Motor neuron (in vitro differentiated cells): ENCODE data around the gene FUT6. TPM values are rescaled to one million over a fixed set of nuclear protein-coding genes. Genes with fewer than 3 reads are reported as not detected.

Experiments used
- ATAC-seq, 8 experiments: fragments of 200-7000 bp; cut with Tn5 transposase; replicated peaks in 6 of 8; 2 replicates each; pipeline ENCODE4 v1.8.0; 2021; ENCODE audit warnings: mild to moderate bottlenecking in 8 of 8, moderate library complexity in 8 of 8
- H3K27ac ChIP-seq, 2 donors: fragments of 250-450 bp; sonication (Bioruptor Pico); 2 replicates each; pipeline ENCODE4 v1.9.0; 2021; ENCODE audit warnings: antibody characterized with exemption in 2 of 2, mild to moderate bottlenecking in 2 of 2, moderate library complexity in 1 of 2
- H3K4me1 ChIP-seq, 2 donors: fragments of 250-450 bp; sonication (Bioruptor Pico); replicated peaks in 1 of 2; 2 replicates each; pipeline ENCODE4 v1.6.1; 2021; ENCODE audit warnings: antibody characterized with exemption in 2 of 2, mild to moderate bottlenecking in 2 of 2, moderate library complexity in 1 of 2
- H3K4me3 ChIP-seq, 5 donors: fragments of 250-450 bp; sonication (Bioruptor Pico); 2 replicates each; pipeline ENCODE4 v1.9.0; 2021; ENCODE audit warnings: antibody characterized with exemption in 5 of 5, mild to moderate bottlenecking in 5 of 5, moderate library complexity in 4 of 5
- WGBS, 10 experiments: fragments of 450-650 bp; shearing (Covaris generic); methylation state at CpG; one replicate each; pipeline ENCODE4 v1.0.0; 2022; 5-methylcytosine and 5-hydroxymethylcytosine counted together
- in situ Hi-C, 9 experiments: fragments of 400-800 bp; cut with MboI; loops; one replicate each; pipeline ENCODE4 v1.15.0; 2021; ENCODE audit warnings: low sequenced_read_pairs in 9 of 9, low pct_unique_long_range_greater_than_20kb in 2 of 9; ENCODE audit not compliant: unreplicated experiment in 9 of 9
- total RNA-seq, 8 experiments: library from RNA; unstranded; fragments of 300-600 nt; gene quantifications; 2 replicates each; pipeline versions ENCODE4 v1.2.3 to v1.2.4, GENCODE V29; 2022

The FUT6 gene
- total RNA-seq, 8 experiments from 2014 or later: 0.35 to 2.2 (median 0.87) TPM; not detected in 1

DNA sequence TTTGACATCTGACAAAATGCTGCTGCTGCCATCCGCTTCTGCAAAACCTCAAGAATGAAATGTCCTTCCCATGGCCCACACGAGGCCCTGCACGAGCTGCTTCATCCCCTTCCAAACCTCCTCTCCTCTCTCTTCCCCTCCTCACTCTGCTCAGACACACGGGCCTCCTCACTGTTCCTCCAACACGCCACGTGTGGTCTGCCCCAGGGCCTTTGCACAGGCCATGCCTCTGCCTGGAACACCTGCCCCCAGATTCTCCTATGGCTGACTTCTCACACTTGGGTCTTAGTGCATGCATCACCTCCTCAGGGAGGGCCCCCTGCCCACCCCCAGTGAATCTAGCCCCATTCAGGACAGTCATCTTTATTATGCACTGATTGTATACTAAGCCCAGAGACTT is 18.7 kb downstream of the FUT6 start:
- ATAC-seq: no peak
- 20 to 100% (median 68%) methylated on average over 1 to 5 of the region's 6 CpGs; no CpG with 5 or more reads in 2 of the 10 experiments for WGBS, 10 experiments
- H3K4me3 ChIP-seq: no peak overlapping the region
- in situ Hi-C loops: loop anchor here in 1 of 9 experiments (25.0 kb wide), 1 partner anchor 192 kb away; no protein-coding TSS in a partner anchor
- no peaks in the 10 kb centered on the region for H3K4me1 ChIP-seq
- H3K27ac ChIP-seq: no peak overlapping the region

DNA sequence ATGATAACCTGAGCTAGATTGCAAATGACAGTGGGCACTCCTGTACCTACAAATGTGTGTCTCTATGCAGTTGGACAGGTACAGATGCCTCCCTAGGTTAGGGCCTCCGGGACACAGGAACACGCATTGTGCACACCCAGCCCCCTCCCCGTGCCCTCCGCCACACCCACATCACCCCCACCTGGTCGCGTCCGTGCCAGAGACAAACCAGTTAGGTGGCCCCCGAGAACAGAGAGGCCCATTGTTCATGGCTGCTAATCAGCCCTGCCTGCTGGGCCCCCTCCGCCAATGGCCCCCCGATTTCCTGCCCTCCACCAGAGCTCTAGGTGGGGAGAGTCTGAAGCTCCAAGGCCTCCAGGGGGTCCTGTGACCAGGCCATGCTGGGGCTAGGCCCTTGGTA is 20.9 kb downstream of the FUT6 start:
- Histone ChIP-seq H3K4me3 (no peak overlapping the region), H3K27ac (no peak overlapping the region), H3K4me1 (no peaks in the 10 kb centered on the region)
- in situ Hi-C loops: loop anchor here in 1 of 9 experiments (25.0 kb wide), 1 partner anchor 194 kb away; no protein-coding TSS in a partner anchor
- 67 to 80% methylated on average over 1 of the region's 10 CpGs; no CpG with 5 or more reads in 8 of the 10 experiments for WGBS, 10 experiments
- peak in 3 of 8 experiments; percentile 16 to 20 (median 16) for ATAC-seq

DNA sequence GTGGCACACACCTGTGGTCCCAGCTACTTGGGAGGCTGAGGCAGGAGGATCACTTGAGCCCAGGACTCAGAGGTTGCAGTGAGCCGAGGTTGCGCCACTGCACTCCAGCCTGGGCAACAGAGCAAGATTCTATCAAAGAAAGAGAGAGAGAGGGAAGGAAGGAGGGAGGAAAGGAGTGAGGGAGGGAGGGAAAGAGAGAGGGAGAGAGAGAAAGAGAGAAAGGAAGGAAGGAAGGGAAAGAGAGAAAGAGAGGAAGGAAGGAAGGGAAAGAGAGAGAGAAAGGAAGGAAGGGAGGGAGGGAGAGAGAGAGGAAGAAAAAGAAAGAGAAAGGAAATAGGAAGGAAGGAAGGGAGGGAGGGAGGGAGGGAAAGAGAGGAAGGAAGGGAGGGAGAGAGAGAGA is 22.3 kb downstream of the FUT6 start:
- in situ Hi-C loops: loop anchor here in 1 of 9 experiments (25.0 kb wide), 1 partner anchor 195 kb away; no protein-coding TSS in a partner anchor
- WGBS, 10 experiments: 33 to 100% (median 90%) methylated on average over 2 of the region's 2 CpGs; no CpG with 5 or more reads in 3 of the 10 experiments
- Histone ChIP-seq H3K4me3 (no peak overlapping the region), H3K4me1 (no peaks in the 10 kb centered on the region), H3K27ac (no peak overlapping the region)
- no peak for ATAC-seq

GRCh38 chr19:5814852-5815246 is 24.7 kb downstream of the FUT6 start:
- H3K4me3 ChIP-seq: no peak overlapping the region
- WGBS, 10 experiments: 20 to 100% (median 40%) methylated on average over 1 to 6 of the region's 11 CpGs; no CpG with 5 or more reads in 7 of the 10 experiments
- peak in 5 of 8 experiments; percentile 20 to 52 (median 44) for ATAC-seq
- in situ Hi-C loops: loop anchor here in 1 of 9 experiments (25.0 kb wide), 1 partner anchor 197 kb away; no protein-coding TSS in a partner anchor
- H3K27ac ChIP-seq: no peak overlapping the region
- H3K4me1 ChIP-seq: no peaks in the 10 kb centered on the region

DNA sequence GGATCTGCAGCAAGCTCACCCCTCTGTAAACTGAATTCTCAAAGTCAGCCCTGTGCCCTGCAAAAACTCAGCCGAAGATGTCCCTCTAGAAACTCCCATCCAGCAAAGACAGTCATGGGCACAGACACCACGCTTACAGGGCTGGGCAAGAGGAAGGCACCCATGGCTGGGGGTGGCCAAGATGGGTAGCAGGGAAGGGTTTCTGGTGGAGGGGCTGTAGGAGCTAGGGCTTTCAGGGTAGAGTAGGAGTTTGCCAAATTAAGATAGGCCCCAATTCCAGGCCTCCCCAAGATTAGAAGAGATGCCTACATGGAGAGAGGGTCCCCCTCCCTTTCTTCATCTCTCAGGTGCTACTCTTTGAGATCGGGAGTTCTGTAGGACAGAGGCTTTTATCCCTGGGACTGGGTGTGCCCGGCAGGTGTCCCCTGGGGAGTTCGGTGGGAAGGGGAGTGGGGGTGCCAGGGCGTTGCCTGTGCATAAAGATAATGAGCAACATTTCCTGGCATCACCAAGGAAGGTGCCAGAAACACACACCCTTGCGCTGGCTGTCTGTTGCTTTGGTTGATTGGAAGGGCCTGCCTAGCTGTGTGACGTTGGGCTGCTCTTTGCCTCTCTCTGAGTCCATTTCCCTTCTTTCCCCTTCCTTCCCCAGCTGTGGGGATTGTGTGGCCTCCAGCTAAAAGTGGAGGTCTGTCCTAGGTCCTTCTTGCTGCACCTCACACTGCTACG is 25.2 kb downstream of the FUT6 start:
- no peak overlapping the region for H3K27ac ChIP-seq
- H3K4me3 ChIP-seq: no peak overlapping the region
- H3K4me1 ChIP-seq: no peaks in the 10 kb centered on the region
- peak in 5 of 8 experiments; percentile 11 to 82 (median 38) for ATAC-seq
- in situ Hi-C loops: loop anchor here in 1 of 9 experiments (25.0 kb wide), 1 partner anchor 198 kb away; no protein-coding TSS in a partner anchor
- WGBS, 10 experiments: 10 to 92% (median 82%) methylated on average over 2 to 4 of the region's 9 CpGs; no CpG with 5 or more reads in 5 of the 10 experiments

GRCh38 chr19:5811117-5811516 is 28.4 kb downstream of the FUT6 start:
- H3K27ac ChIP-seq: no peak overlapping the region
- ATAC-seq: no peak
- peaks cover 3 to 4% of the 10 kb centered on the region in 2 donors for H3K4me1 ChIP-seq
- in situ Hi-C loops: loop anchor here in 1 of 9 experiments (25.0 kb wide), 1 partner anchor 201 kb away; no protein-coding TSS in a partner anchor
- no peak overlapping the region for H3K4me3 ChIP-seq
- WGBS, 10 experiments: 50 to 100% (median 79%) methylated on average over 1 to 4 of the region's 4 CpGs; no CpG with 5 or more reads in 6 of the 10 experiments

- WGBS, 10 experiments: 17 to 100% (median 82%) methylated on average over 1 to 7 of the region's 10 CpGs; no CpG with 5 or more reads in 2 of the 10 experiments
- Histone ChIP-seq H3K4me3 (no peak overlapping the region), H3K4me1 (peaks cover 6 to 9% of the 10 kb centered on the region in 2 donors), H3K27ac (no peak overlapping the region)
- ATAC-seq: no peak
- in situ Hi-C loops: loop anchor here in 1 of 9 experiments (10.0 to 25.0 kb wide), 2 partner anchors 75 to 203 kb away; no protein-coding TSS in a partner anchor
Observed at GRCh38 chr19:5809469-5809868, 30.0 kb downstream of the FUT6 start.

DNA sequence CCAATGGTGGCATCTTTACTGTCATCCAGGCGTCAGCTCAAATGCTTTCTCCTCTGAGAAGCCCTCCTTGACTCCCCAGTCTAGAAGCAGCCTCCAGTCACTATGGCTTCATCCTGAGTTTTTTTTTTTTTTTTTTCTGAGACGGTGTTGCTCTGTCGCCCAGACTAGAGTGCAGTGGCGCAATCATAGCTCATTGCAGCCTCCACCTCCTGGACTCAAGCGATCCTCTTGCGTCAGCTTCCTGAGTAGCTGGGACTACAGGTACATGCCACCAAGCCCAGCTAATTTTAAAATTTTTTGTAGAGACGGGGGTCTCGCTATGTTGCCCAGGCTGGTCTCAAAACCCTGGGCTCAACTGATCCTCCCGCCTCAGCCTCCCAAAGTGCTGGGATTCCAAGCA is 30.4 kb downstream of the FUT6 start:
- peaks cover 6 to 13% of the 10 kb centered on the region in 2 donors for H3K4me1 ChIP-seq
- WGBS, 10 experiments: 86 to 100% (median 98%) methylated on average over 1 to 8 of the region's 9 CpGs; no CpG with 5 or more reads in 3 of the 10 experiments
- in situ Hi-C loops: loop anchor here in 1 of 9 experiments (10.0 to 25.0 kb wide), 2 partner anchors 76 to 203 kb away; no protein-coding TSS in a partner anchor
- H3K4me3 ChIP-seq: no peak overlapping the region
- H3K27ac ChIP-seq: no peak overlapping the region
- no peak for ATAC-seq

DNA sequence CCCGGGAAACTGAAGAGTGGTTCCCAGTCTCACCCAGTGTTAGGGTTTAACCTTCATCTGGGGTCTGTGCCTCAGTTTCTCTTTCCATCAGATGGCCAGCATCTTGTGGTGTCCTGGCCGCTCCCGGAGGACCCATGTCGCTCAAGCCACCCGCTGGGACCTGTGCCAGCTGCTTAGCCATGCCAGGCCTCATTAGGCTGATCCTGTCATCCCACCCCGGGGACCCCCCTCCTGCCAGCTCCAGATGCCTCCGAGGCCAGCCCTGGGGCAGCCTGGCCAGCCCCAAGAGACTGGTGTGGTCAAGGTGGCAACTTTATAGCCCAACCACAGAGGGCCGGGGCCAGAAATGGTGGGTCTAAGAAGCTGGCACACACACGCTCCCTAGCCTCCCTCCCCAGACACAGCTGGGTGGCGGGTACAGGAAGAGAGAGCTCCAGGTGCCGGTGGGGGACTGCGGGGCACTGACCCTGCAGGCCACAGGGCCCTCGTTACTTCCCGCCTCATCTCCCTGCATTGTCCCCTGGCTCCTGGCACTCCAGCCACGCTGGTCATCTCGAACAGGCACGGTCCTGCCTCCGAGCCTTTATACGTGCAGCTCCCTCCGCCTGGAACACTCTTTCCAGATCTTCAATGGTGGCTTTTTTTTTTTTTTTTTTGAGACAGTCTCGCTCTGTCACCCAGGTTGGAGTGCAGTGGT is 31.2 kb downstream of the FUT6 start:
- Histone ChIP-seq H3K4me3 (no peak overlapping the region), H3K4me1 (peaks cover 6 to 15% of the 10 kb centered on the region in 2 donors), H3K27ac (no peak overlapping the region)
- WGBS, 10 experiments: 60 to 100% (median 75%) methylated on average over 1 to 6 of the region's 21 CpGs; no CpG with 5 or more reads in 5 of the 10 experiments
- ATAC-seq: no peak
- in situ Hi-C loops: loop anchor here in 1 of 9 experiments (10.0 to 25.0 kb wide), 2 partner anchors 77 to 204 kb away; no protein-coding TSS in a partner anchor

DNA sequence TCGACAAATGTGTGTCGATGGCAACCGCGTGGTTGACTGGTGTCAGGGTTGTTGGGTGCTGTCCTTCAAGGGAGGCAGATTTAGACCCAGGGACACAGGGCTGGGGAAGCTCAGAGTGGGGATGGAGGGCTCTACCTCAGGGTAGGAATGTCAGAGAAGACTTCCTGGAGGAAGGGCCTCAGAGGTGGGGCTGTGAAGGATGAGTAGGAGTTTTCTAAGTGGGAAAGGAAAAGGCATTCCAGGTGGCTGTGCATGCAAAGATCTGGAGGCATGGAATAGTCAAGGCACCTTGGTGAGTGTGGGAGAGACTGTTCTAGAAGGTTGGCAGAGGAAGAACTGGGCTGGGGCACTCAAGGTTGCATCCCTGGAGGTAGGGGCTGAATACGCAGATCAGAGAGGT is 32.6 kb downstream of the FUT6 start:
- no peak for ATAC-seq
- 70 to 96% (median 89%) methylated on average over 1 to 5 of the region's 5 CpGs; no CpG with 5 or more reads in 6 of the 10 experiments for WGBS, 10 experiments
- in situ Hi-C loops: loop anchor here in 1 of 9 experiments (10.0 to 25.0 kb wide), 2 partner anchors 78 to 205 kb away; no protein-coding TSS in a partner anchor
- Histone ChIP-seq H3K27ac (no peak overlapping the region), H3K4me1 (peaks cover 11 to 24% of the 10 kb centered on the region in 2 donors), H3K4me3 (no peak overlapping the region)

- WGBS, 10 experiments: 17 to 20% methylated on average over 1 to 4 of the region's 6 CpGs; no CpG with 5 or more reads in 8 of the 10 experiments
- peak overlapping the region in 4 of 5 donors; percentile 25 to 37 (median 32) for H3K4me3 ChIP-seq
- H3K4me1 ChIP-seq: peaks cover 11 to 26% of the 10 kb centered on the region in 2 donors
- in situ Hi-C loops: loop anchor here in 1 of 9 experiments (10.0 to 25.0 kb wide), 2 partner anchors 79 to 206 kb away; no protein-coding TSS in a partner anchor
- ATAC-seq: no peak
- no peak overlapping the region for H3K27ac ChIP-seq
Observed at GRCh38 chr19:5806133-5806489, 33.4 kb downstream of the FUT6 start.

DNA sequence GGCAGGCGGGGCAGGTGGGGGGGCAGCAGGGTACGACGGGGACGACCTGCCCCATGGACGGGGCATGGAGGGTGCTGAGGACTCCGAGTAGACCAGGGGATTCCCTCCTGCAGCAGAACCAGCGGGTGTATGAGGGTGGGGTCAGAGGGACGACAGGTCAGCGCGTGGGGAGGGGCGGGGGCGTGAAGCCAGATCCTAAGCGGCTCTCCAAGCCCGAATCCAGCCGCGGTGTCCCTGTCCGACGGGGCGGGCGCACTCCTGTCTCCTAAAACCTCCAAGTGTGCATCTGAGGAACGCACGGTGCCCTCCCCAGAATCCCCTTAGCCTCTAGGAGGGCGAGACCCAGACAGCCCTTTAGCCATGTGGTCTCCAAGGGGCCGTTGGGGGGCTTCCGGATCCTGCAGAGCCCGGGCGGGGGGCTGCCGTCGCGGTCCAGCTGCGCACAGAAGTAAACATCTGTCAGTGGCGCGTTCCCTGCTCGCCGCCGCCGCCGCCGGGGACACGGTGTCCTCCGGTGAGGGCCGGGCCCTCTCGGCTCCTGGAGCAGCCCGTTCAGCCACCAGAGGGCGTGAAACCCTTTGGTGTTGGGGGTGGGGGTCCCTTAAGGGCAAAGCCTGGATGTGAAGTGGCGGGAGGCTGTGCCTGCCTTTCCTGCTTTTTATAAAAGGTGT is 33.9 kb downstream of the FUT6 start:
- no CpG with 5 or more reads among the region's 46 CpGs for WGBS, 10 experiments
- in situ Hi-C loops: loop anchor here in 1 of 9 experiments (10.0 to 25.0 kb wide), 2 partner anchors 79 to 207 kb away; no protein-coding TSS in a partner anchor

More for the DNA sequence above, 33.9 kb downstream of the FUT6 start:
- Histone ChIP-seq H3K4me3 (peak overlapping the region in 4 of 5 donors; percentile 25 to 37 (median 32)), H3K27ac (peak overlapping the region in 1 of 2 donors; percentile 36), H3K4me1 (peaks cover 11 to 26% of the 10 kb centered on the region in 2 donors)
- peak; percentile 3 to 63 (median 48) for ATAC-seq
